PC-9 (cell line): ENCODE data around the gene KRTAP10-1. TPM values are rescaled to one million over a fixed set of nuclear protein-coding genes. Genes with fewer than 3 reads are reported as not detected.

Experiments used
- BruUV-seq: library from RNA; stranded (reverse); fragments of 400-500 nt; replicated peaks from 2 replicates; lab custom pipeline; 2021; lab: Mats Ljungman, UMichigan
- CTCF ChIA-PET: fragments of 300-600 bp; sonication (Branson Sonifier 250); formaldehyde crosslinking; loops from one replicate; lab custom pipeline; 2022; ENCODE audit warnings: antibody characterized with exemption; lab: Charles Lee
- POLR2A ChIA-PET: fragments of 300-600 bp; sonication (Branson Sonifier 250); formaldehyde crosslinking; loops from one replicate; lab custom pipeline; 2022; ENCODE audit warnings: antibody characterized with exemption; ENCODE audit not compliant: unreplicated experiment; lab: Charles Lee
- DNase-seq, 2 experiments: peaks; one replicate each; pipeline versions ENCODE4 v3.0.0 to v3.0.0-alpha.2; 2015 to 2022; ENCODE audit warnings: mixed read lengths in 1 of 2
- H2AFZ ChIP-seq: fragments of 200-600 bp; sonication (generic); 2 replicates; pipeline ENCODE4 v1.8.1; 2017; ENCODE audit warnings: antibody characterized with exemption
- H3F3A ChIP-seq: fragments of 200-600 bp; sonication (generic); 2 replicates; pipeline ENCODE4 v1.8.1; 2017; ENCODE audit warnings: antibody characterized with exemption, mild to moderate bottlenecking, low read depth; ENCODE audit not compliant: insufficient read depth
- H3K27ac ChIP-seq: fragments of 200-600 bp; sonication (generic); 2 replicates; pipeline ENCODE4 v1.6.1; 2016; ENCODE audit warnings: mixed run types
- H3K27me3 ChIP-seq: fragments of 200-600 bp; sonication (generic); 2 replicates; pipeline ENCODE4 v1.6.1; 2016; ENCODE audit warnings: low read depth, mixed run types; ENCODE audit not compliant: insufficient read depth
- H3K36me3 ChIP-seq: fragments of 200-600 bp; sonication (generic); 2 replicates; pipeline ENCODE4 v1.6.1; 2016; ENCODE audit warnings: low read depth, mixed run types
- H3K4me1 ChIP-seq: fragments of 200-600 bp; sonication (generic); replicated peaks from 2 replicates; pipeline ENCODE4 v1.6.1; 2016; ENCODE audit warnings: mixed run types; ENCODE audit not compliant: insufficient read depth
- H3K4me2 ChIP-seq: fragments of 200-600 bp; sonication (generic); 2 replicates; pipeline ENCODE4 v1.6.1; 2017; ENCODE audit warnings: mixed run types
- H3K4me3 ChIP-seq: fragments of 200-600 bp; sonication (generic); 2 replicates; pipeline ENCODE4 v1.6.1; 2016; ENCODE audit warnings: mixed run types
- H3K79me2 ChIP-seq: fragments of 200-600 bp; sonication (generic); 2 replicates; pipeline ENCODE4 v1.6.1; 2017; ENCODE audit warnings: low read depth, mixed run types
- H3K9me2 ChIP-seq: fragments of 200-600 bp; sonication (generic); 2 replicates; pipeline ENCODE4 v1.8.1; 2017; ENCODE audit warnings: mild to moderate bottlenecking; ENCODE audit not compliant: insufficient read depth
- H3K9me3 ChIP-seq: fragments of 200-600 bp; sonication (generic); 2 replicates; pipeline ENCODE4 v1.8.1; 2016; ENCODE audit warnings: low read depth; ENCODE audit not compliant: insufficient read depth
- H4K20me1 ChIP-seq: fragments of 200-600 bp; sonication (generic); 2 replicates; pipeline ENCODE4 v1.8.1; 2017; ENCODE audit not compliant: insufficient read depth
- EZH2 ChIP-seq: fragments of 200-600 bp; sonication (generic); IDR thresholded peaks from 2 replicates; pipeline ENCODE4 v1.8.0; 2017; ENCODE audit warnings: antibody characterized with exemption, low read depth
- intact Hi-C: fragments of 100-400 bp; cut with micrococcal nuclease; formaldehyde crosslinking; loops from one replicate; pipeline ENCODE4 v1.10.0; 2022; ENCODE audit not compliant: unreplicated experiment
- total RNA-seq: library from RNA; stranded (reverse); gene quantifications from 2 replicates; pipeline ENCODE4 v1.2.3, GENCODE V29; 2021
- TF ChIP-seq, protein P1 (sequence below): fragments of 200-600 bp; sonication (generic); conservative IDR thresholded peaks from 2 replicates; pipeline ENCODE4 v1.6.1; 2017; ENCODE audit warnings: mixed run types, antibody characterized with exemption, mild to moderate bottlenecking, moderate library complexity

Gene KRTAP10-1
- total RNA-seq, 1 experiment from 2014 or later: not detected

GRCh38 chr21:44549525-44550211 lies 9.7 kb upstream of the KRTAP10-1 start:
- Histone ChIP-seq H3F3A (no peaks in the 10 kb centered on the region), H3K27me3 (peaks cover 63% of the 10 kb centered on the region), H3K9me2 (no peaks in the 10 kb centered on the region), H2AFZ (no peak overlapping the region), H3K36me3 (no peaks in the 10 kb centered on the region), H4K20me1 (no peaks in the 10 kb centered on the region), H3K9me3 (no peaks in the 10 kb centered on the region), H3K4me3 (no peak overlapping the region), H3K4me2 (no peak overlapping the region), H3K27ac (no peak overlapping the region), H3K4me1 (no peaks in the 10 kb centered on the region), H3K79me2 (no peaks in the 10 kb centered on the region)
- intact Hi-C loops: no loop called here
- ChIA-PET POLR2A (no interaction called here), CTCF (no interaction called here)
- BruUV-seq: no TSS peak
- no peak for TF ChIP-seq EZH2
- TF ChIP-seq, protein P1, sequence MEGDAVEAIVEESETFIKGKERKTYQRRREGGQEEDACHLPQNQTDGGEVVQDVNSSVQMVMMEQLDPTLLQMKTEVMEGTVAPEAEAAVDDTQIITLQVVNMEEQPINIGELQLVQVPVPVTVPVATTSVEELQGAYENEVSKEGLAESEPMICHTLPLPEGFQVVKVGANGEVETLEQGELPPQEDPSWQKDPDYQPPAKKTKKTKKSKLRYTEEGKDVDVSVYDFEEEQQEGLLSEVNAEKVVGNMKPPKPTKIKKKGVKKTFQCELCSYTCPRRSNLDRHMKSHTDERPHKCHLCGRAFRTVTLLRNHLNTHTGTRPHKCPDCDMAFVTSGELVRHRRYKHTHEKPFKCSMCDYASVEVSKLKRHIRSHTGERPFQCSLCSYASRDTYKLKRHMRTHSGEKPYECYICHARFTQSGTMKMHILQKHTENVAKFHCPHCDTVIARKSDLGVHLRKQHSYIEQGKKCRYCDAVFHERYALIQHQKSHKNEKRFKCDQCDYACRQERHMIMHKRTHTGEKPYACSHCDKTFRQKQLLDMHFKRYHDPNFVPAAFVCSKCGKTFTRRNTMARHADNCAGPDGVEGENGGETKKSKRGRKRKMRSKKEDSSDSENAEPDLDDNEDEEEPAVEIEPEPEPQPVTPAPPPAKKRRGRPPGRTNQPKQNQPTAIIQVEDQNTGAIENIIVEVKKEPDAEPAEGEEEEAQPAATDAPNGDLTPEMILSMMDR: no peak
- DNase-seq: no peak

GRCh38 chr21:44548922-44549321 lies 8.9 kb upstream of the KRTAP10-1 start:
- no peak for DNase-seq
- Histone ChIP-seq H3K4me3 (no peak overlapping the region), H3K9me2 (no peaks in the 10 kb centered on the region), H3K36me3 (no peaks in the 10 kb centered on the region), H2AFZ (no peak overlapping the region), H3K4me2 (no peak overlapping the region), H3K4me1 (no peaks in the 10 kb centered on the region), H3K9me3 (no peaks in the 10 kb centered on the region), H4K20me1 (no peaks in the 10 kb centered on the region), H3K27ac (no peak overlapping the region), H3K27me3 (peaks cover 56% of the 10 kb centered on the region), H3K79me2 (no peaks in the 10 kb centered on the region), H3F3A (no peaks in the 10 kb centered on the region)
- ChIA-PET POLR2A (no interaction called here), CTCF (no interaction called here)
- intact Hi-C loops: no loop called here
- no peak for TF ChIP-seq EZH2
- TF ChIP-seq, protein P1: no peak
- BruUV-seq: no TSS peak

- CTCF ChIA-PET: no interaction called here
- Histone ChIP-seq H3K4me3 (no peak overlapping the region), H4K20me1 (no peaks in the 10 kb centered on the region), H3K4me2 (no peak overlapping the region), H3K9me2 (no peaks in the 10 kb centered on the region), H3F3A (no peaks in the 10 kb centered on the region), H3K9me3 (no peaks in the 10 kb centered on the region), H2AFZ (no peak overlapping the region), H3K27ac (no peak overlapping the region), H3K4me1 (no peaks in the 10 kb centered on the region), H3K27me3 (peaks cover 50% of the 10 kb centered on the region), H3K79me2 (no peaks in the 10 kb centered on the region), H3K36me3 (no peaks in the 10 kb centered on the region)
- intact Hi-C loops: no loop called here
- DNase-seq: no peak
- POLR2A ChIA-PET: no interaction called here
- no peak for TF ChIP-seq EZH2
- TF ChIP-seq, protein P1: no peak
- no TSS peak for BruUV-seq
Measured at GRCh38 chr21:44548381-44548780, 8.4 kb upstream of the KRTAP10-1 start.
